NCI-H748 (cell line): ENCODE measurements around the gene NEBL.
"Not testable (repeated sequence)": the region's sequence is repeated elsewhere in the genome, so short reads cannot be mapped to it uniquely, and the experiment has no call there.

Experiments
- DNase-seq: peaks from one replicate; lab custom pipeline; 2025; ENCODE audit not compliant: unreplicated experiment; lab: John Stamatoyannopoulos, UW

Gene NEBL, protein sequence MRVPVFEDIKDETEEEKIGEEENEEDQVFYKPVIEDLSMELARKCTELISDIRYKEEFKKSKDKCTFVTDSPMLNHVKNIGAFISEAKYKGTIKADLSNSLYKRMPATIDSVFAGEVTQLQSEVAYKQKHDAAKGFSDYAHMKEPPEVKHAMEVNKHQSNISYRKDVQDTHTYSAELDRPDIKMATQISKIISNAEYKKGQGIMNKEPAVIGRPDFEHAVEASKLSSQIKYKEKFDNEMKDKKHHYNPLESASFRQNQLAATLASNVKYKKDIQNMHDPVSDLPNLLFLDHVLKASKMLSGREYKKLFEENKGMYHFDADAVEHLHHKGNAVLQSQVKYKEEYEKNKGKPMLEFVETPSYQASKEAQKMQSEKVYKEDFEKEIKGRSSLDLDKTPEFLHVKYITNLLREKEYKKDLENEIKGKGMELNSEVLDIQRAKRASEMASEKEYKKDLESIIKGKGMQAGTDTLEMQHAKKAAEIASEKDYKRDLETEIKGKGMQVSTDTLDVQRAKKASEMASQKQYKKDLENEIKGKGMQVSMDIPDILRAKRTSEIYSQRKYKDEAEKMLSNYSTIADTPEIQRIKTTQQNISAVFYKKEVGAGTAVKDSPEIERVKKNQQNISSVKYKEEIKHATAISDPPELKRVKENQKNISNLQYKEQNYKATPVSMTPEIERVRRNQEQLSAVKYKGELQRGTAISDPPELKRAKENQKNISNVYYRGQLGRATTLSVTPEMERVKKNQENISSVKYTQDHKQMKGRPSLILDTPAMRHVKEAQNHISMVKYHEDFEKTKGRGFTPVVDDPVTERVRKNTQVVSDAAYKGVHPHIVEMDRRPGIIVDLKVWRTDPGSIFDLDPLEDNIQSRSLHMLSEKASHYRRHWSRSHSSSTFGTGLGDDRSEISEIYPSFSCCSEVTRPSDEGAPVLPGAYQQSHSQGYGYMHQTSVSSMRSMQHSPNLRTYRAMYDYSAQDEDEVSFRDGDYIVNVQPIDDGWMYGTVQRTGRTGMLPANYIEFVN

DNA sequence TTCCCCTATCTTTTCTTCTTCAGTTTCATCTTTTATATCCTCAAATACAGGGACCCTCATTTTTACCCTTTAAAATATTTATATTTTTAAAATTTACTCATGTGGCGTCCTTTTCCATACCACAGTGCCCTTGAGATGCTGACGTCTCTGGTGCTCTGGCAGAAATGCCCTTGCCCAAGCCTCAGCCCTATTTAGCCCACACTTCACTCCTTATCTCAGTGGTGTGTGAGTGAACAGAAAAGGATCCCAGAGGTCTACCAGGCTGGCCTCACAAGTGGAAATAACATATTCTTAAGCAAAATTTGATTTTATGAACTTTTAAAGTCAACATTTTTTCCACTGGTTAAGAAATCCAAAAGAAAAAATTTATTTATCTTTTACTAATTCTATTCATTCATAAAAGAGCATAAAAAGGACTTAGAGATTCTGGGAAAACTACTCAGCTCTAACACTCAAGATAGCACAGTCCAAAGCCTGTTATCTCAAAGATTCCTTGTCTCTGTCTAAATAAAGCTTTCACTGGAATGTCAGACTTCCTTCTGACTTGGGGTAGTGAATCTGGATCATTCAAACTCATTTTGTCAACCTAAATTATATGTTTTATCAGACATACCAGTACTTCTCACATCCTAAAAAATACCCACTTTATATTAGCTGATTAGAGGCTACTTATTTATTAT is at the start of gene NEBL:
Gene NEBL, minus strand, starts transcription at position 166 of the 680 bp plus-strand sequence. Its CDS starts 106 bp downstream, at position 60.
- DNase-seq = no peak

DNA sequence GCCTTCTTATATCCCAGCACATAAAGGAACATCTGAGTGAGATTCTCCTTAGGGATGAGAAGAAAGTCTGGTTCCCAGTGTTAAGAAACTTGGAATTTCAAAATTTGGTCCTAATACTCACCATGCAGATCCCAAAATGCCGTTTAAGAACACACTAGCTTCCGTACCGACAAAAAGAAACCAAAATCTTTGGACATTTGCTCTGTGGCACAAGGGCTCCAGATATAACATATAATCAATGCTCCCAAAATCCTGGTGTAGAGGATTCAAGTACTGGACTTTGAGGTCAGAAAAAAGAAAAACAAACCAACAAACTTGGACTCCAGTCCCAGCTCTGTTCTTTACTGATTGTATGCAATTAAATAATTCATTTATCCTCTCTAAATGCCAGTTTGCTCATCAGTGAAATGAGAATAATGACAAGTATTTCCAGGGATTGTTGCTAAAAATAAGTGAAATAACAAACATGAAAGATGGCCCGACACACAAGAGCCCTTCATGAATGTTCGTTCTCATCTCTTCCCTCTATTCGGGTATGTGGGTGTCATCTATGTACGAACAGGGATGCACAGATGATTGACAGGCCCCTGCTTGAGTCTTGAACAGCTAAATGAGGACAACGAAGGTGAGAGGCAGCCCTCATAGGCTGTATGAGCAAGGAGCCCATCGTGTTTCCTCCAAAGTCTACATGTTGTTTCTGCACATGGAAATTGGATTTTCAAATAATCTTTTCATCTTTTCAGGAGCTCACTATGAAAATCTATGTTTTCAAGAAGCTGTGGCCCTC is 48.6 kb upstream of the NEBL start:
- DNase-seq = no peak

DNA sequence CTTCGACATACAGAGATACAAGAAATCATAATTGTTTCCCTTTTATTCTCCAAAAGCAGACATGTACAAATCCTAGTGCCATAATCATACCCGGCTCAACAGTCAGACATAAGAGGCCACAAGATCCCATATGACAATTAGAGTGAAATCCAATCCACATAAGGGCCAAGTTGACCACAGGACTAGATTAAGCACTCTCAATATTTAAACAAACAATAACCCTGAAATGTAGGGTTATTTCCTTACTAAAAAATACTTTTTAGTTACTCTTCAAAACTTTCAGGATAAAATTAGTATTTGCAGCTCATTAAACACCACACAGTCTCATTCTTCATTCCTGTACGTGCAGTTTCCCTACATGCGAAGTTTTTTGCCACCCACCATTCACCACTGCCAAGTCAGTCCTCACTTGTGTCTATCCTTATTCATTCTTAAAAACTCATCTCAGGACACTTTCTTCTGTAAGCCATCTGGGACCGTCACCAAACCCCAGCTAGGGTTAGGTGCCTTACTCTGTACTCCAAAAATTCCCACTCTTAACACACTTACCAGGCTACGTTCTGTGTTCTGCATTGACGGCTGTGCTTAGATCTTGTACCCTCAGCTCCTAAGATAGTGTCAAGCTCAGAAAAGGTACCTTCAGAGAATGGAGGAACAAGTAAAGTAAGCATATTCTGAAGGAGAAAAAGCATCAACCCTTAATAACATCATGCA is 47.8 kb upstream of the NEBL start:
- no peak for DNase-seq

DNA sequence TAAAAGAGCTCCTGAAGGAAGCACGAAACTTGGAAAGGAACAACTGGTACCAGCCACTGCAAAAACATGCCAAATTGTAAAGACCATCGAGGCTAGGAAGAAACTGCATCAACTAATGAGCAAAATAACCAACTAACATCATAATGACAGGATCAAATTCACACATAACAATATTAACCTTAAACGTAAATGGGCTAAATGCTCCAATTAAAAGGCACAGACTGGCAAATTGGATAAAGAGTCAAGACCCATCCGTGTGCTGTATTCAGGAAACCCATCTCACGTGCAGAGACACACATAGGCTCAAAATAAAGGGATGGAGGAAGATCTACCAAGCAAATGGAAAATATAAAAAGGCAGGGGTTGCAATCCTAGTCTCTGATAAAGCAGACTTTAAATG is 42.3 kb upstream of the NEBL start:
- DNase-seq = not testable (repeated sequence)

DNA sequence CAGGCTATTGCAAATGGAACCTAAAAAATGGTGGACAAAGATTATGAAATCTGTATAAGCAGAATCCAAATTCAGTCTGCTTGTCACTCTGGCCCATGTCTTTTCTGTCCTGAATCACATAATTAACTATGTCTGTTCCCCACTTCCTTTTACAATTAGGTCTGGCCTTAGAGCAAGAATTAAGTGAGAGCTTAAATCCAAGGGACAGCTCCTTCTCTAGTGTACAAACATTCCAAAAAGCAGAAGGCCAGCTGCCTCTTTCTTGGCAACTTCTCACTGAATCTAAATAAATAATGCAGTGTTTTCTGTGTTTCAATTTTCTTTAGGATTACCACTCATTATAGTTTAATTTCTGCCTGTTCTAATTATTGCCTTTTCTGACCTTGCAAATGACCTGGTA is 39.3 kb upstream of the NEBL start:
- no peak for DNase-seq

DNA sequence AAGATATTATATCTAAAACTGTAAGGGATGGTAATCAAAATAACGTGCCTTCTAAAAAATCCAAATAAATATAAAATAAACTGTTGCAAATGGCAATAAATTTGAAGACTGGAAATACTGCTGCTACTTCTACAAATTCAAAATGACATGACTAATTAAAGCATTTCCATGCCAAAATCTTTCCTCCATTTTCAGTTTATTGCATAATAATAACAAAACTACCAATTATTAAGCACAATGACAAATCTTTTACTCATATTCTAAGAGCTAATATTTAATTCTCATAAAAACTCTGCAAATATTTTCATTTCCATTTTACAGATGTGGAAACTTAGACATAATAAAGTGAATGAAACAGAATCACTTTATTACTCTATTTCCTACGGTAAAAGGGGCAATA is 38.8 kb upstream of the NEBL start:
- no peak for DNase-seq

DNA sequence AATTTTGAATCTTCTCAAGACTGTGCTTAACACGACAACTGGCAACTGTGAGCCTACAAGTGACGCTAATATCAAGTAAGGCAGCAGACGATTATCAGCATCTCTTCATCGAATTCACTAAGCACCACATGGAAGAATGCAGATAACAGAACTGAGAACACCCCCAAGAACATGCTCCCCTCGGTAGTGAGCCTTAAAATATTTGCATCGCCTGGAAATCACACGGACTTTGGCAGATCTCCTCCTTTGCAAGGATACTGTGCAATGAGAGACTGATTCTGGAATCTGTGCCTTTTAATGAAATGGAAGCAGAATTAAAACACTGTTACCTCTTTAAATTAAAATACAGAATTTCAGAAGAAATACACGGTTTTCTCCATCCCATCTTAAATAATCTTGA is 38.2 kb upstream of the NEBL start:
- no peak for DNase-seq

DNA sequence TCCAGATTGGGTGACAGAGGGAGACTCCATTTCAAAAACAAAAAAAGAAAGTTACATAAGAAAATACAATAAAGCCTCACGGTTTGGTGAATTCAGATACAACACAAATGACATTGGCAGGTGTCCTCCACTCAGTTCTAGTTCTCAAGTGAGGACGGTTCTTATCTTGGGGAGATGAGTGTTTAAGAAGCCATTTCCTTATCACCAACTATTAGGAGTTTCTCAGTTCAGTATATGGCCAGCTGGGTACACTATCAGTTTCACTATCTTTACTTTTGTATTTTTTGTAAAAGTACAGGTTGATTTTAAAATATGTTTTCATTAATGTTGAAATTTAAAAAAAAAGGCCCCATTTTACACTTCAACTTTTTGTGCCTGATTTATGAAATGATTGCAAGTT is 36.6 kb upstream of the NEBL start:
- DNase-seq = no peak

DNA sequence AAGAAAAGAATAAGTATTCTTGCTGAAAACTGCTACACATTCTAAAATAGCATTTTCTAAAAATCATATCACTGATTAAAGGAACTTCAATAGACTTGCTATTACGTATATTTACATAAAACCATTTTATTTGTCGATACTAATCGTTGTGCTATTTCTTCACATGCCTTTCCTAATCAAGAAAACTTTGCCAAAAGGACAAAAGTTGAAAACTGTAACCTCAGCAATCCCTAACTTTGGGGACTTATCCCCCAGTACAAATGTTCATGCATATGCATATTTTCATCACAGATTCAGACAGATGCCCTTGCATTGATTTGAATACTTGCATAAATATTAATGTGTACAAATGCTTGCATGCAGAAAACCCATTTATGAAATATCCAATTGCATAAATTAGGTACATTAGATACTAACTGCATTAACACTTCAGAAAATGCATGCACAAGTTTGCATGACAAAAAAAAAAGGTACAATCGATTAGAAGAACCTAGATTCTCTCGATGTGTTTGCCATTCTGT is 35.6 kb upstream of the NEBL start:
- DNase-seq = no peak

DNA sequence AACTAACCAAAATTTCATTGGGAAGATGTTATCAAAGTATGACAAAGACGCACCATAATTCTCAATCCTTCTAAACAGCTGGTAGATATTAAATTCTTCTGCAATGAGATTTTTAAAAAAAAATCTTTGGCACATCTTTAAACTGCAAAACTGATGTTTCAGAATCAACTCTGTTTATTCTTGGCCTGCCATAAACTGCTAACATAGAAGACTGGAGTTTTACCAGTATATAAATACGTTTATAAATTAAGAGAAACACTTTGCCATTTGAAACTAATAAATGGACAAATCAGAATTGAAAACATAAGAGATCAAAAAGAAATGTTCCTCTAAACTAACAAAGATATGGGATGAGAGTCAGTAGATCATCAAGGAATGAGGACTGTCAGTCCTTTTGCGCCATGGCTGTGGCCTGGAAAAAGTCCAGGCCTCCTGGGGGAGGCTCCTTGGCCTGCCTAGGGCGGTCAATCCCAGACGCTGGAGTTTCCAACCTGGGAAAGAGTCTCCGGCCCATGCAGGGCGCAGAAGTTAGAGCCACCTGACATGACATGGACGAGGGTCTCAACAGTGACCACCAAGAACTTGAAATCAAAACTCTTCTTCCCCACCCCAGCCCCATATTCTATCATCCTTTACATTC is 34.2 kb upstream of the NEBL start:
- no peak for DNase-seq

DNA sequence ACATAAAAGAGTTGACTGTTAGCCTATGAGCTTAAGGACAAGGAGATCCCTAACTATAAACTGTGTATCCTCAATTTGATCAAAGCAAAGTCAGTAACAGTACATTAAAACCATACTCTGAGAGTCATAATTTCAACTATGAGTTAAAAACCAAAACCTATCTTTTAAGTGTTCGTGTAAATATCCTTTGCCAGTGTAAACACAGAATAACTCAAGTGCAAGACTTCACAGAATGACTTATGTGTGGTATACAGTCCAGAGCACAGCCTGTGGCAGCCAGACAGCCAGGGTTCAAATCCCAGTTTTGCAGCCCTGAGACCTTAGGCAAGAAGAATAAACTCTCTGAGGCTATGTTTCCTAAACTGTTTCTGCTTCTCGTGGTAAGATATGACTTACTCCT is 30.3 kb upstream of the NEBL start:
- DNase-seq = no peak

DNA sequence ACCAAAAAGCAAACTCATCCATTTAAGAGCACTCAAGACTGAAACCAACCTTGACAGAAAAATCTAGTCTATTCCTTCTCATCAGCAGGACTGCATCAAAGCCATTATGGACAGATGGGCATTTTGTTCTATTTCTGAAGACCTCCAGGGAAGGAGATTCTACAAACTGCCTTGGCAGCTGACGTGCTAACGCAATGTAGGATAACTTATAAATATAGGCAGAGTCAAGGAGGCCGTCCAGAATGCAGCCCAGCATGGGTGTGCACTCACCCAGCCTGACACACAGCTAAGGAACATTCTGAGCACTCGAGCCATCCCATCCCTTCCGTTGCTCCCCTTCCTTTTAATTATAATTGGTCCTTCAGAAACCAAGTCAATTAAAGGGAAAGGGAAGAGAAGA is 25.3 kb upstream of the NEBL start:
- DNase-seq = no peak

DNA sequence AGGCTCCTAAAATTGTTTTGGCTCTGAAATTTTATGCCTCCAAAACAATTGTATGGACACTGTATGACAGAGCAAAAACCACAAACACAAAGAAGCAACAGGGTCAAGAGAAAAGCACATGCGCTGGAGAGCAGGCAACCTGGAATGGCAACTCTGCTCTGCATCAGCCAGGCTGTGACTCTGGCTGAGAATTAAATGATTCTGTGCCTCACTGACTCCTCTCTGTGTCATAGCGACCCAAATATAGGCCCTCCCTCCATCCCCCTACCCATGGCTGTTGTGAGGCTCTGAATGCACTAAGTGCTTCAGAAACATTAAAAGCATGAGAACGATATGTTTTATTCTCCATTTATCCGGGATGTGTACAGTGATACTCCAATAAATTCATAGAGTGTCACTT is 24.9 kb upstream of the NEBL start:
- DNase-seq = no peak

DNA sequence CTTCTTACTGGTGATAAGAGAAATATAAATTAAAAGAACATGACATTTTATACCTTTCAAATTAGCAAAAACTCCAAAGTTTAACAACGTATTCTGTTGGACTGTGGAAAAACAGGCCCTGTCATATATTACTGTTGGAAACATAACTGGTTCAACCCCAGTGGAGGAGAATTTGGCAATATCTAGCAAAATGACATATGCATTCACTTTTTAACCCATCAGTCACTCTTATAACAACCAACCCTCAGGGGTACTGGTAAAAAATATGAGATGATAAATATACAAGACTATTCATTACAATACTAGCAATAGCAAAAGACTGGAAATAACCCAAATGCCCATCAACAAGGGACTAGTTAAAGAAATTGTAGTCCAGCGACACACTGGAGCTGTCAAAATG is 22.9 kb upstream of the NEBL start:
- DNase-seq = no peak

DNA sequence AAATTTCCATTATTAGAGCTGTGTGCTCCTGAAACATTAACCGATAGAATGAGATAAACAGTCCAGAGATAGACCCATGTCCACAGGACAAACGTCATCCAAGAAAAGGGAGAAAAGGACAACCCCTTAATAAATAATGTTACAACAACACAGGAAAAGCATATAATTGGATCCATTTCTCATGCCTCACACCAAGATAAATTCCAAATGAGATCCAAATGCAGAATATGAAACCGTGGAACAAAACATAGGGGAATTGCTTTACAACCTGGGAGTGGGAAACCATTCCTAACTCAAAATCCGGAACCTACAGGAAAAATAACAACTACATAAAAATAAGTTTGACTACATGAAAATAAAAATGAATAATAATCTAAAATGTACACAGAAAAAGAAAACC is 22.4 kb upstream of the NEBL start:
- no peak for DNase-seq

DNA sequence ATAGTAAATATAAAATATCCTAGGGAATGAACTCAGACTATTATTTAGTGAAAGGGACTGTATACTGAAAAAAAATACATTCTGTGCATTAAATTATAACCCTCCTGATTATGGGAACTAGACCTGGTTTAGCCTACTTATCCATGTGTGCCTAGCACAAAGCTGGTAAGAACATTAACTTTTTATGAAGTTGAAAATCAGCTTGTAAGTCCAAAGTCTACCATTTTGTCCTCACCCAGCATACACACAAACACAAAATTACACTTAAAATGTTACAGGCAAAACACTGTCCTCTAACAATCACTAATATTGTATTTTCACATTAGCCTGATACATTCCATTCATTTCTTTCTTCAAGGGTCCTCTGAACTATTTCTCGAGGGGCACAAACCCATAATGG is 19.9 kb upstream of the NEBL start:
- DNase-seq = no peak

DNA sequence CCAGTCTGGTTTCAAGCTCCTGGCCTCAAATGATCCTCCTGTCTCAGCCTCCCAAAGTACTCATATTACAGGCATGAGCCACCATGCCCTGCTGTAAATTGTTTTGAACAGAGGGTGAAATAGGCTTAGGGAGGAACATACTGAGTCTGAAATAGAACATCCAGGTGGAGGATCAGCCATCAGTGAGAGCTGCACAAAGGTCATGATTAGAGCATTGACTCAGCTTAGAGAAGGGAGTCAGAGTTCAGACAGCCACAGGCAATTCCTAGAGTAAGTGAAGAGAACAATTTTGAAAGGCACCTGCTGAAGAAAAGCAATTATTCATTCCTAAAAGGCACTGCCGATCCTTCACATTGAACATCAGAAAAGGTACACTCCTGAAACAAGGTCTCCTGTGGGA is 15.9 kb upstream of the NEBL start:
- no peak for DNase-seq

DNA sequence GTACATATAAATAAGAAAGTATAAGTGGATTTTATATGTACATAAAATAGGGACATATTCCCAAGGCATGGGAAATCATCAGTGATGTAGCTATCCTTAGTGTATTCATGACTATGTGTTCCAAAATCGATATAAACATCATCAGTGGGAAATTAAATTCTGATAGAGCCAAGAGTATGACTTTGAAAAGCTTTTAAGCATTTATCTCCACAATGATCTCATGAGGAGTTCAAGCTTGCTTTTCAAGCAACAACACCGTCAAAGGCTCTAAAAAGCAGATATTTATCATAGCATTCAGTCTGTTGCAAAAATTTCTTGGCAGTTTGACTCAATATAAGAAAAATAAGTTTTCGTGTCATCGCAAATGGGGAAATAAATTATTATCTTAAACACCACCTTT is 14.5 kb upstream of the NEBL start:
- no peak for DNase-seq

DNA sequence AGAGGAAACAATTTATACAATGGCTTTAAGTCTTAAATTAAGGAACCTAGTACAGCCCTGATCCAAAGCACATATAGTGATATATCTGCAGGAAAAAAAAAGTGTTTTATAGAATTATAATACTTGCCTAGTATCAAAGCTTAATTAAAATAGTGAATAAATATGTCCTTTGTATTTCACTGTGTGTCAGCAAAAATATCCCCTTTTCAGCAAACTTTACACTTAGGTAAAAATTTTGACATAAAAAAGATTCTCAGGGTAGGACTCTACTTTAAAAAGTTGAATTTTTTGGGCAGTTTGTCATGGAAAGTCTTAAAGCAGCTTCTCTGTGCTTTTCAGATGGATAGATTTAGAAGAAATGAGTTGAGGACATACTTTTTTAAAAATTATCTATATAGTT is 12.7 kb upstream of the NEBL start:
- no peak for DNase-seq
